ENCODE results near the gene RNF40.

RNF40 gene

DNA sequence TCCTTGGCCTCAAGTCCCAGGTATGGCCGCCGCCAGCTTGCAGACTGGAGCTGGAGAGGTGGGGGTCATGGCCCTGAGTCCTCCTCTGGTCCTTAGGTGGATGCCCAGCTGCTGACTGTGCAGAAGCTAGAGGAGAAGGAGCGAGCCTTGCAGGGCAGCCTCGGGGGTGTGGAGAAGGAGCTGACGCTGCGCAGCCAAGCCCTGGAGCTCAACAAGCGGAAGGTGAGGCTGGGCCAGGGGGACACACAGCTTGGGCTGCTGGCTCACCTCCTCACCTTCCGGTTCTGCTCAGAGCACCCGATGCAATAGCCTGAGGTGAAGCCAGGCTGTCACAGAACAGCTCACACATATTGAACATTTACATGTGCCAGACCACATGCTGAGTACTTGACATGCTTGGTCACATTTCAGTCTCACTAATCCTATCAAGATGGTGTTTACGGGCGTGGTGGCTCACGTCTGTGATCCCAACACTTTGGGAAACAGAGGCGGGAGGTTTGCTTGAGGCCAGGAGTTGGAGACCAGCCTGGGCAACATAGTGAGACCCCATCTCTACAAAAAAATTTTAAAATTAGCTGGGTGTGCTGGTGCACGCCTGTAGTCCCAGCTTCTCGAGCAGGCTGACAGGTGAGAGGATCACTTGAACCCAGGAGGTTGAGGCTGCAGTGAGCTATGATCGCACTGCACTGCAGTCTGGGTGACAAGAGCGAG, 7.4 kb downstream of the RNF40 start:
- peaks cover 19% of the 10 kb centered on the region; the same call in 1 of the 2 replicates for H4K20me1 ChIP-seq (ENCODE audit: insufficient read depth, low read length)
- no peak overlapping the region for H2AFZ ChIP-seq (ENCODE audit: low read depth, low read length)
- peaks cover 2% of the 10 kb centered on the region for H3K4me1 ChIP-seq (ENCODE audit: insufficient read depth, low read length)
- H3K27me3 ChIP-seq (ENCODE audit: insufficient read depth, low read length, poor library complexity) = no peaks in the 10 kb centered on the region
- H3K36me3 ChIP-seq (ENCODE audit: insufficient read depth, low read length) = peaks cover 97% of the 10 kb centered on the region
- DNase-seq = no peak
- no peak overlapping the region for H3K4me3 ChIP-seq (ENCODE audit: low read depth in 1 of 2, low read length in 2 of 2)
- no peak overlapping the region for H3K9ac ChIP-seq (ENCODE audit: low read depth, low read length)
- no peak for ATAC-seq (ENCODE audit: insufficient read depth, low read depth)
- TF ChIP-seq, protein P1, sequence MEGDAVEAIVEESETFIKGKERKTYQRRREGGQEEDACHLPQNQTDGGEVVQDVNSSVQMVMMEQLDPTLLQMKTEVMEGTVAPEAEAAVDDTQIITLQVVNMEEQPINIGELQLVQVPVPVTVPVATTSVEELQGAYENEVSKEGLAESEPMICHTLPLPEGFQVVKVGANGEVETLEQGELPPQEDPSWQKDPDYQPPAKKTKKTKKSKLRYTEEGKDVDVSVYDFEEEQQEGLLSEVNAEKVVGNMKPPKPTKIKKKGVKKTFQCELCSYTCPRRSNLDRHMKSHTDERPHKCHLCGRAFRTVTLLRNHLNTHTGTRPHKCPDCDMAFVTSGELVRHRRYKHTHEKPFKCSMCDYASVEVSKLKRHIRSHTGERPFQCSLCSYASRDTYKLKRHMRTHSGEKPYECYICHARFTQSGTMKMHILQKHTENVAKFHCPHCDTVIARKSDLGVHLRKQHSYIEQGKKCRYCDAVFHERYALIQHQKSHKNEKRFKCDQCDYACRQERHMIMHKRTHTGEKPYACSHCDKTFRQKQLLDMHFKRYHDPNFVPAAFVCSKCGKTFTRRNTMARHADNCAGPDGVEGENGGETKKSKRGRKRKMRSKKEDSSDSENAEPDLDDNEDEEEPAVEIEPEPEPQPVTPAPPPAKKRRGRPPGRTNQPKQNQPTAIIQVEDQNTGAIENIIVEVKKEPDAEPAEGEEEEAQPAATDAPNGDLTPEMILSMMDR (IDR thresholded peaks at IDR 0.05; ENCODE audit: borderline replicate concordance, extremely low read depth, low read length, poor library complexity, severe bottlenecking) = no peak
- no peak for TF ChIP-seq EZH2 (IDR thresholded peaks at IDR 0.05; ENCODE audit: borderline replicate concordance, low read depth, low read length, severe bottlenecking)
- H3K4me2 ChIP-seq (ENCODE audit: insufficient read depth, low read length) = no peak overlapping the region
- H3K9me3 ChIP-seq (ENCODE audit: insufficient read depth, low read length, severe bottlenecking) = no peaks in the 10 kb centered on the region
- H3K27ac ChIP-seq (ENCODE audit: low read length) = no peak overlapping the region
- H3K79me2 ChIP-seq (ENCODE audit: insufficient read depth, low read length) = peaks cover 5% of the 10 kb centered on the region

DNA sequence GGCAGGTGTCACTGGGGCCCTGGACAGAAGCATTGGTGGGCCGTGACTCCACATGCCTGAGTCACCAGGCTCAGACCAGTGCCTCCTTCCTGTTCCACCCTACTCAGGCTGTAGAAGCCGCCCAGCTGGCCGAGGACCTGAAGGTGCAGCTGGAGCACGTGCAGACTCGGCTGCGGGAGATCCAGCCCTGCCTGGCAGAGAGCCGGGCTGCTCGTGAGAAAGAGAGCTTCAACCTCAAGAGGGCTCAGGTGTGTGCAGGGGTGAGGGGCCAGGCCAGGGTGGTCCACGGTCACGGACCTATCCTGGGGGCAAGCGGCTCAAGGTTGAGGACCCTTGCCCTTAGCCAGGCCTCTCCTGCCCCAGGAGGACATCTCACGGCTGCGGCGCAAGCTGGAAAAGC, 9.6 kb downstream of the RNF40 start:
- TF ChIP-seq, protein P1 (IDR thresholded peaks at IDR 0.05; ENCODE audit: borderline replicate concordance, extremely low read depth, low read length, poor library complexity, severe bottlenecking) = no peak
- TF ChIP-seq EZH2 (IDR thresholded peaks at IDR 0.05; ENCODE audit: borderline replicate concordance, low read depth, low read length, severe bottlenecking) = no peak
- Histone ChIP-seq H3K36me3 (ENCODE audit: insufficient read depth, low read length) (peaks cover 79% of the 10 kb centered on the region), H3K9ac (ENCODE audit: low read depth, low read length) (no peak overlapping the region), H4K20me1 (ENCODE audit: insufficient read depth, low read length) (peaks cover 16% of the 10 kb centered on the region), H3K27me3 (ENCODE audit: insufficient read depth, low read length, poor library complexity) (no peaks in the 10 kb centered on the region), H3K4me2 (ENCODE audit: insufficient read depth, low read length) (no peak overlapping the region), H3K9me3 (ENCODE audit: insufficient read depth, low read length, severe bottlenecking) (no peaks in the 10 kb centered on the region), H3K4me3 (ENCODE audit: low read depth in 1 of 2, low read length in 2 of 2) (no peak overlapping the region), H3K79me2 (ENCODE audit: insufficient read depth, low read length) (peaks cover 10% of the 10 kb centered on the region), H2AFZ (ENCODE audit: low read depth, low read length) (no peak overlapping the region), H3K4me1 (ENCODE audit: insufficient read depth, low read length) (peaks cover 20% of the 10 kb centered on the region), H3K27ac (ENCODE audit: low read length) (no peak overlapping the region)
- no peak for DNase-seq
- no peak for ATAC-seq (ENCODE audit: insufficient read depth, low read depth)

DNA sequence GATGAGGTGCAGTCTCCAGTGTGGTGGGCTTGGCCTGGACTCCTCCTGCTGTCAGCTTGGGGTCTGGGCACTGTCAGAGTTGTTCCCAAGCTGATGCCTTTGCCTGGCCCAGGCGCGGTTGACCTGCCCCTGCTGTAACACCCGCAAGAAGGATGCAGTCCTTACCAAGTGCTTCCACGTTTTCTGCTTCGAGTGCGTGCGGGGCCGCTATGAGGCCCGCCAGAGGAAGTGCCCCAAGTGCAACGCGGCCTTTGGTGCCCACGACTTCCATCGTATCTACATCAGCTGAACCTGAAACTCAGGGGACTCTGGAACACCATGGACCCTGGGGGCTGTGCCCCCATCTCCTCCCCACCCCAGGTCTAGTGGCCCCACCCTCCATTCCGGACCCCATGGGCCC, 11.7 kb downstream of the RNF40 start:
- H3K4me1 ChIP-seq (ENCODE audit: insufficient read depth, low read length) = peaks cover 25% of the 10 kb centered on the region
- no peak overlapping the region for H3K27ac ChIP-seq (ENCODE audit: low read length)
- H3K4me3 ChIP-seq (ENCODE audit: low read depth in 1 of 2, low read length in 2 of 2) = no peak overlapping the region
- H2AFZ ChIP-seq (ENCODE audit: low read depth, low read length) = no peak overlapping the region
- no peak for ATAC-seq (ENCODE audit: insufficient read depth, low read depth)
- no peaks in the 10 kb centered on the region for H3K27me3 ChIP-seq (ENCODE audit: insufficient read depth, low read length, poor library complexity)
- peaks cover 58% of the 10 kb centered on the region for H3K36me3 ChIP-seq (ENCODE audit: insufficient read depth, low read length)
- H4K20me1 ChIP-seq (ENCODE audit: insufficient read depth, low read length) = peaks cover 21% of the 10 kb centered on the region
- no peak for DNase-seq
- TF ChIP-seq, protein P1 (IDR thresholded peaks at IDR 0.05; ENCODE audit: borderline replicate concordance, extremely low read depth, low read length, poor library complexity, severe bottlenecking) = no peak
- TF ChIP-seq EZH2 (IDR thresholded peaks at IDR 0.05; ENCODE audit: borderline replicate concordance, low read depth, low read length, severe bottlenecking) = no peak
- no peaks in the 10 kb centered on the region for H3K9me3 ChIP-seq (ENCODE audit: insufficient read depth, low read length, severe bottlenecking)
- H3K9ac ChIP-seq (ENCODE audit: low read depth, low read length) = no peak overlapping the region
- H3K4me2 ChIP-seq (ENCODE audit: insufficient read depth, low read length) = no peak overlapping the region
- H3K79me2 ChIP-seq (ENCODE audit: insufficient read depth, low read length) = peaks cover 15% of the 10 kb centered on the region
